Esophagus squamous epithelium (tissue), 5 donors: Measurements from ENCODE around the gene CACNA2D2. TPM values are rescaled to one million over a fixed set of nuclear protein-coding genes. Genes with fewer than 3 reads are reported as not detected.

Experiments
- DNase-seq: peaks from one replicate; lab custom pipeline; 2025; lab: John Stamatoyannopoulos, UW
- H3K27ac ChIP-seq, 4 donors: fragments of 200-600 bp; sonication (generic); one replicate each; pipeline ENCODE4 v1.5.1; 2016 to 2019; ENCODE audit warnings: mild to moderate bottlenecking in 1 of 4
- H3K27me3 ChIP-seq, 4 donors: fragments of 200-600 bp; sonication (generic); 1 replicate in 3 of 4; 2 replicates in 1 of 4; pipeline versions ENCODE4 v1.5.1 to v1.6.0; 2017 to 2021; ENCODE audit warnings: antibody characterized with exemption in 1 of 4
- H3K36me3 ChIP-seq, 3 donors: fragments of 200-600 bp; sonication (generic); one replicate each; pipeline ENCODE4 v1.5.1; 2016 to 2019
- H3K4me1 ChIP-seq, 3 donors: fragments of 200-600 bp; sonication (generic); one replicate each; pipeline ENCODE4 v1.5.1; 2017 to 2019
- H3K4me3 ChIP-seq, 4 donors: fragments of 200-600 bp; sonication (generic); 1 replicate in 3 of 4; 2 replicates in 1 of 4; pipeline ENCODE4 v1.5.1; 2016 to 2019; ENCODE audit warnings: mild to moderate bottlenecking in 2 of 4, moderate library complexity in 1 of 4
- H3K9me3 ChIP-seq, 3 donors: fragments of 200-600 bp; sonication (generic); one replicate each; pipeline ENCODE4 v1.5.1; 2016 to 2019
- CTCF ChIP-seq, 6 experiments: fragments of 450-650 bp in 4 of 6; fragments of 200-600 bp in 2 of 6; sonication (generic) in 2 of 6; IDR thresholded peaks; one replicate each; pipeline ENCODE4 v1.5.1; 2016 to 2019; ENCODE audit warnings: antibody characterized with exemption in 6 of 6, mild to moderate bottlenecking in 4 of 6, moderate library complexity in 4 of 6
- POLR2A ChIP-seq, 4 donors: fragments of 450-650 bp; IDR thresholded peaks; one replicate each; pipeline ENCODE4 v1.6.1; 2017; ENCODE audit warnings: antibody characterized with exemption in 4 of 4, mild to moderate bottlenecking in 4 of 4, moderate library complexity in 3 of 4
- WGBS, 2 donors: methylation state at CpG; one replicate each; pipeline ENCODE4 v1.1.5; 2018; 5-methylcytosine and 5-hydroxymethylcytosine counted together
- intact Hi-C: fragments of 100-400 bp; cut with DNase I; formaldehyde crosslinking; loops from one replicate; pipeline ENCODE4 v1.15.0; 2022
- total RNA-seq, 4 donors: library from RNA; depleted of rRNA; stranded (reverse); fragments of >200 nt; gene quantifications; one replicate each; pipeline ENCODE4 v1.1.0, GENCODE V29; 2016
- donor health status: DM: yes; HTN: yes; CAD: no.

The CACNA2D2 gene
- total RNA-seq, 4 donors from 2014 or later: 0.18 to 0.57 (median 0.35) TPM; not detected in 1

GRCh38 chr3:50410185-50410584, 93.2 kb downstream of the CACNA2D2 start:
- no peak overlapping the region for H3K27ac ChIP-seq
- H3K36me3 ChIP-seq: no peaks in the 10 kb centered on the region
- TF ChIP-seq POLR2A (IDR thresholded peaks at IDR 0.05) (no peak), CTCF (IDR thresholded peaks at IDR 0.05) (no peak)
- no peaks in the 10 kb centered on the region for H3K27me3 ChIP-seq
- 50 to 100% methylated on average over 1 to 2 of the region's 2 CpGs for WGBS, 2 donors
- no peak for DNase-seq
- intact Hi-C loops: no loop called here
- H3K4me3 ChIP-seq: no peak overlapping the region
- no peaks in the 10 kb centered on the region for H3K9me3 ChIP-seq
- H3K4me1 ChIP-seq: no peaks in the 10 kb centered on the region

DNA sequence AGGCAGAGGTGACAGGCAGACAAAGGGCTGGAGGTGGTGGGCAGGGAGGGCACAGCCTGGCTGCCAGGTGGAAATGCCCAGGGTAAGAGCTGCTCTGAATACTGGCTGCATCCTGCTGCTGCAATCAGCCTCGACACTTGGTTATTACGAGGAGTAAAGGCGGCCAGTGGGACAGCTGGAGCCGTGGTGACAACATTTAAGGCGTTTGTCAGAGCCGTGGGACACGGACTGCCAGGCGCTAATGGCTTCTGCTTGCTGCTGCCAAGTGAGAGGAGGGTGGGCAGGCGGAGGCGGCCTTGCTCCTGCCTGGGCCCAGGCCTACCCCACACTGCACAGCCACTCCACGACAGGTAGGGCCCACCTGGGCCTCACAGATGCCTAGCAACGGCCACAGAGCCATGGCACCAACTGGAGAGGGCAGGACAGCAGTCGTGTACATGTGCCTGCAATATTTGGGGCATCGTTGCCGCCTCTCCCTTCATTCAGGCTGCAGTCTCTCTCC, 94.9 kb downstream of the CACNA2D2 start:
- WGBS, 2 donors: 81 to 85% methylated on average over 5 to 6 of the region's 15 CpGs
- TF ChIP-seq CTCF (IDR thresholded peaks at IDR 0.05) (no peak), POLR2A (IDR thresholded peaks at IDR 0.05) (no peak)
- H3K4me3 ChIP-seq: no peak overlapping the region
- no peak overlapping the region for H3K27ac ChIP-seq
- no peak for DNase-seq
- H3K4me1 ChIP-seq: no peaks in the 10 kb centered on the region
- intact Hi-C loops: no loop called here
- no peaks in the 10 kb centered on the region for H3K9me3 ChIP-seq
- H3K27me3 ChIP-seq: peaks cover 0 to 6% (median 0%) of the 10 kb centered on the region in 4 donors
- no peaks in the 10 kb centered on the region for H3K36me3 ChIP-seq

GRCh38 chr3:50406487-50406886, 96.9 kb downstream of the CACNA2D2 start:
- Histone ChIP-seq H3K27me3 (peaks cover 0 to 10% (median 0%) of the 10 kb centered on the region in 4 donors), H3K9me3 (no peaks in the 10 kb centered on the region), H3K4me3 (no peak overlapping the region), H3K27ac (no peak overlapping the region), H3K4me1 (peaks cover 0 to 6% (median 0%) of the 10 kb centered on the region in 3 donors), H3K36me3 (no peaks in the 10 kb centered on the region)
- intact Hi-C loops: no loop called here
- no peak for DNase-seq
- TF ChIP-seq CTCF (IDR thresholded peaks at IDR 0.05): no peak
- no peak for TF ChIP-seq POLR2A (IDR thresholded peaks at IDR 0.05)
- 37 to 42% methylated on average over 1 of the region's 1 CpG for WGBS, 2 donors

DNA sequence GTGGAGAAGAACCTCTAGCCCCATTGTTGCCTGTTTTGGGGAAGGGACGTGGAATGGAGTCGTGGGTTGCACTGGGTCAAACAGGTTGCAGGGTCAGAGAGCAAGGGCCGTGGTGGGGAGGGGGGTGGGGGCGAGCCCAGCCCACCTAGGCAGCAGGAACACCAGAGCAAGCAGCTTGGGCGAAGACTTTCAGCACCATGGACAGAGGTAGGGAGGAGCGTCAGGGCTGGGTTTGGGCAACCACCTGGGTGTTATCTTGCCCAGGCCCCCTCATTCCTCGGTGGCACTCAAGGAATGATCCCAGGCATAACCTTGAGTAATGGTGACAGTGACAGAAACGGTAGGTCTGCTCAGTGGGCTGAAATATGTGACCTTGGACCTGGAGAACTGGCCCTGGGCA, 98.2 kb downstream of the CACNA2D2 start:
- H3K36me3 ChIP-seq: no peaks in the 10 kb centered on the region
- intact Hi-C loops: no loop called here
- no peak for DNase-seq
- H3K4me3 ChIP-seq: no peak overlapping the region
- H3K4me1 ChIP-seq: peaks cover 0 to 6% (median 0%) of the 10 kb centered on the region in 3 donors
- H3K27me3 ChIP-seq: peaks cover 0 to 14% (median 0%) of the 10 kb centered on the region in 4 donors
- TF ChIP-seq CTCF (IDR thresholded peaks at IDR 0.05): no peak
- TF ChIP-seq POLR2A (IDR thresholded peaks at IDR 0.05): no peak
- no peaks in the 10 kb centered on the region for H3K9me3 ChIP-seq
- no peak overlapping the region for H3K27ac ChIP-seq
- WGBS, 2 donors: 22 to 27% methylated on average over 2 to 3 of the region's 8 CpGs

DNA sequence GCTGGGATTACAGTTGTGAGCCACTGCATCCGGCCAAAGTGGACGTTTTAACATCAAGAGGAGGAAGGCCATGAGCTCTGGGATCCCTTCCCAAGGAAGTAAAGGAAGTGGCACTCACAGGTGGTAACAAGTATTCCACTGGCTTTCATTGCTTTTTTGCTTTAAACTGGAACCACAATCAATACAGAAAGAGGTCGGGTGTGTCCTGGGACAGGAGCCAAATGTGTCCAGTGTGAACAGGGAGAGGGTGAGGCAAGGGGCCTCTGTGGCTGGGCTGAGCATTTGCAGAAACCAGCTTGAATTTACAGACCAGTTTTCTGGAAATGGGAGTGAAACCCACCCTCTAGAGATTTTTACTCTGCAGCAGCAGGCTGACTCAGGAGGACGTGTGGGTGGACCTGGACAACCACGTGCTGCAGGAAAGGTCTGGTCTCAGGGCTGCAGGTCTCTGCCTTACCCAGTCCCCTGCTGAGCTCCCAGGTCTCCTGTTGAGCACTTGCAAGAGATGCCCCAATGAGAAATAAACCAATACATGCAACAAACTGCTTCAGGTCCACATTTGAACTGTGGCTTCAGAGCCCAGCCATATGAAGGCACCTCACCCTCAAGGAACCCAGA, 101.3 kb downstream of the CACNA2D2 start:
- Histone ChIP-seq H3K4me3 (no peak overlapping the region), H3K36me3 (no peaks in the 10 kb centered on the region), H3K27me3 (peaks cover 0 to 43% (median 0%) of the 10 kb centered on the region in 4 donors), H3K4me1 (peaks cover 0 to 6% (median 0%) of the 10 kb centered on the region in 3 donors), H3K27ac (no peak overlapping the region), H3K9me3 (no peaks in the 10 kb centered on the region)
- 15 to 23% methylated on average over 3 to 5 of the region's 5 CpGs for WGBS, 2 donors
- TF ChIP-seq POLR2A (IDR thresholded peaks at IDR 0.05) (no peak), CTCF (IDR thresholded peaks at IDR 0.05) (no peak)
- no peak for DNase-seq
- intact Hi-C loops: no loop called here
